Stimulated activated CD8-positive, alpha-beta memory T cell treated with anti-CD3 and anti-CD28 coated beads, Interleukin-4, amount 100 ng/mL, for 4 hours (primary cell): ENCODE data around the gene CORO2B.
"Not testable (repeated sequence)": the region's sequence is repeated elsewhere in the genome, so short reads cannot be mapped to it uniquely, and the experiment has no call there.

Experiments used
- DNase-seq, 2 donors: peaks; one replicate each; pipeline ENCODE4 v3.0.0-alpha.2; 2020; ENCODE audit warnings: low read depth in 2 of 2, low spot score in 1 of 2

Gene CORO2B

GRCh38 chr15:68668926-68669600, 90.3 kb downstream of the CORO2B start:
- no peak for DNase-seq

DNA sequence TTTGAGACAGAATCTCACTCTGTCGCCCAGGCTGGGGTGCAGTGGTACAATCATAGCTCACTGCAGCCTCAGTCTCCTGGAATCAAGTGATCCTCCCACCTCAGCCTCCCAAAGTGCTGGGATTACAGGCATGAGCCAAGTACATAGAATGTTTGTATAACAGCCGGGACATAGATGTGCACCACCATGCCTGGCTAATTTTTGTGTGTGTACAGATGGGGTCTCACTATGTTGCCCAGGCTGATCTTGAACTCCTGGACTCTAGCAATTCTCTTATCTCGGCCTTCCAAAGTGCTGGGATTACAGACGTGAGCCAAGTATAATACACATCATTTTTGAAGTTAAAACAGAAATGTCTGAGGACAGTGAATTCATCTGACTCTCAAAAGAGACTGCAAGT, 93.5 kb downstream of the CORO2B start:
- DNase-seq = no peak

- no peak for DNase-seq
Measured at GRCh38 chr15:68672781-68673205, 94.0 kb downstream of the CORO2B start.

DNA sequence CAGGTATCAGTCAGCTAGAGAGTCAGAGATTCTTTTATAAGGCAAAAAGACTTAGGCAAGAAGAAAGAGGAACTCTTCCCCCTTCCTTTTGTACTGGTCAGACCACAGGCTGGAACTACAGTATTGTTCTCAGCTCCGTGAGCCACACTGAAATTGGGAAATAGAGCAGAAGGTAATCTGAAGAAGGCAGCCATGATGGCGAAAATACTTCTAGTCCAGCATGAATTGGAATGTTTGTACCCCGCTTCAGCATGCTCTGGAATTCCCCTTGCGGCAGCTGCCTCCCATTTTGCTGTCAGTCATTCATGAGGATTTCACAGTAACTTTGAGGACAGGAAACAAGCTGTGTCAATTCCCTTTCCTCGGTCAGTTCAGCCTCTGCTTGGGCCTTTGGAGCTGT, 96.2 kb downstream of the CORO2B start:
- no peak for DNase-seq

GRCh38 chr15:68676011-68676605, 97.3 kb downstream of the CORO2B start:
- DNase-seq = no peak

DNA sequence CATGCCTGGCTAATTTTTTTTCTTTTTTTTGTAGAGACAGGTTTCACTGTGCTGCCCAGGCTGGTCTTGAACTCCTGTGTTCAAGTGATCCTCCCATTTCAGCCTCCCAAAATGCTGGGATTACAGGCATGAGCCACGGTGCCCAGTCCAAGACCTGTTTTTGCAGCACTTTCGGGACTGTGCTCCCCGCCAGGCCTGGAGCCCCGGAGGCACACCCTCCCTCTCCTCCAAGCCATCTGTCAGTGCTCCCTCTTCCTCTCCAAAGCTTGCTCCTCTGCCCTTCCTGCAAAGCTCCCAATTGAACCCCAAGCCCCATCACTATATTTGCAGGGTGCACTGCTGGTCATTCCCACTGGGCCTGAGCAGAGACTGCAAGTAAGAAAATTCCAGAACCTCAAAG, 98.1 kb downstream of the CORO2B start:
- DNase-seq = no peak

GRCh38 chr15:68677996-68678395, 99.2 kb downstream of the CORO2B start:
- no peak for DNase-seq

GRCh38 chr15:68678746-68679145, 100.0 kb downstream of the CORO2B start:
- no peak for DNase-seq

DNA sequence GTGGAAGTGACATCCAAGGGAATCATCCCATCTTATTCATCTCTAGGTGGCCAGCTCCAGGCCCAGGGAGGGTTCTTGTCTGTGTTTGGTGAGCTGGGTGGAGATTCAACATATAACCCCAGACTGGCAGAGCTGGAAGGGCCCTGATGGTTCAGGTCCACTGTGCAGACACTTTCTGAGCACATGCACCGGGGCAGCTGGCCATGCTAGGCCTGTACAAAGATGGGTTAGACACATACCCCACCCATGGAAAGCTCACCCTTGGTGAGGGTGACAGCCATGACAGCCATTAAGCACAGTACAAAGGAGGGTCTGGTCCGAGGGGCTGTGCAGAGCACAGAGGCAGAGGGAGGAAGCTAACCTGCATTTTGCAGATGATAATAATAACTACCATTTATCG, 100.4 kb downstream of the CORO2B start:
- no peak for DNase-seq

DNA sequence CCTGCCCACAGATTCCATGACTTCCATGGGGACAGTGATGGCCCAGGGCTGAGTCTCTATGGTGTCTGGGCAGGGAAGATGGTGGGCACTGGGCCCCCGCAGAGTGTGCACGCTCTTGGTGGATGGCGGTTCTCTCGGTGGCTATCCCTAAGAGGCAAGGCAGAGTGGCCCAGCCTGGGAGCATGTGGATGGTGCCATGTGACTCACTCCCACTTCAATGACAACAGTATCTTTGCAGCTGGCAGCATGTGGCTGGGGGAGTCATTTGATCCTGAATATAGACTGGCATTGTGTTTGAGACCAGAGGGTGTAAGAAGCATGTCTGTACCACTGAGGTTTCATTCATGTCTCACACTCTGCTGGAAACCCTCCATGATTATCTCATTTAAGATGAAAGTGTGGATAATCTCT, 101.2 kb downstream of the CORO2B start:
- no peak for DNase-seq

DNA sequence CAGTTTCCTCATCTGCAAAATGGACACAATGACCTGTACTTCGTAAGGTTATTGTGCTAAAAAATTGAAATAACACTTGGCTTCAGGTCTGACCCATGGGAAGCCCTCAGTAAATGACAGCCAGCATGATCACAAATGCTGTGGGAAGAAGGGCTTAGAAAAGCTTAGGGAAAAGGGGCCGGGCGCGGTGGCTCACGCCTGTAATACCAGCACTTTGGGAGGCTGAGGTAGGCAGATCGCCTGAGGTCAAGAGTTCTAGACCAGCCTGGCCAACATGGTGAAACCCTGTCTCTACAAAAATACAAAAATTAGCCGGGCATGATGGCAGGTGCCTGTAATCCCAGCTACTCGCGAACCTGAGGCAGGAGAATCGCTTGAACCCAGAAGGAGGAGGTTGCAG, 102.0 kb downstream of the CORO2B start:
- not testable (repeated sequence) for DNase-seq

DNA sequence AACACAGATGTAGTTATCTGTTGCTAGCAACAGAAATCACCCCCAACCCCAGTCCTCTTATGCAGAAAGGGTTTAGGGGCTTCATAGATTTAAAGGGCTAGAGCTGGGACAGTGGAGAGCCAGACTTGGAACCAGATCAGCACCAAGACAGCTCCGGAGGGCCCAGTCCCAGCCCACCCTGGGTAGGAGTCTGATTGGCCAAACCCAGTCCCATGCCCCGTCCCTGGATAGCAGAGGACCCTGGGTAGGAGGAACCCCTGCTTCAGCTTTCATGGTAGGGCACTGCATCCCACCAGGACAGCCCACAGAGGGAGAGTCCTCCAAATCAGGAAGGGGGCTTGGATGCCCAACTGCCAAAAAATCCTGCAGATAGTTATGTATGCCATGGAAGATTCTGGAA, 103.0 kb downstream of the CORO2B start:
- no peak for DNase-seq

DNA sequence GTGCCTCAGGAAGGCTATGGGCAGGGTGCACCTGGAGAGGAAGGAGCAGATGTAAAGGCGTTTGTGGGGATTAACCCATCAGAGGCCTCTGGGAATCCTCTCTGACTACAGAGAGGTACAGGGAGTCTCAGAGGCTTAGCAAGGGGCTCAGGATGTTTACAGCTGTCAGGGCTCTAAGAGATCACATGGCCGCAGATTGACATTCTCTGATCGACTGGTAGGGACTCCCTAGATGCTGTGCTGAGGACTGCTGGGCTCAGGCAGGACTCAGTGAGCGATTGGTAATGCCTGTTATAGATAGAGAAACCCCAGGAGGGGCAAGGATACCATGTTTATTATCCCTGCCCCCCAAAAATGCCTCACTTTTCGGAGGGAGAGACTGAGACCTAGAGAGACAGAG, 103.5 kb downstream of the CORO2B start:
- no peak for DNase-seq

- DNase-seq = no peak
Measured at GRCh38 chr15:68683026-68683425, 104.2 kb downstream of the CORO2B start.

- DNase-seq = no peak
Measured at GRCh38 chr15:68683551-68683950, 104.8 kb downstream of the CORO2B start.

- no peak for DNase-seq
Measured at GRCh38 chr15:68684476-68684875, 105.7 kb downstream of the CORO2B start.

- DNase-seq = no peak
Measured at GRCh38 chr15:68687136-68687735, 108.4 kb downstream of the CORO2B start.

DNA sequence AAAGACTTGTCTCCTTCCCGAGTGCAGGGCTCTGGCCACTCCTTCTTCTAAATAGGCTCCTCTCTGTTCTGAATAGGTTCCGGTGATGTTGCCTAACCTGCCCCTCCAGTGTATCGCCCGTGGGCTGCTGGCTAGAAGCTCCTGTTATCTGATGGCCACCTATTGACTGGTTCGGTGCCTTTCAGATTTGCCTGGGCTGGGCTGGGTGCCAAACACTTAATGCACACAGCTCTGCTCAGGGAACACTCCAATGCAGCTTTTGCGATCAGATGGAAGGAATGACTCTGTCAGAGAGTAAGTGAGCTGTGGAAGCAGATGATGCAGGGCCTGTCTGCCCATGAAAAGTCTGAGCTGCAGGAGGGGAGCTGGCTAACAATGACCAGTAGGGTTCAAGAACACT, 112.9 kb downstream of the CORO2B start:
- no peak for DNase-seq

GRCh38 chr15:68693071-68693470, 114.3 kb downstream of the CORO2B start:
- no peak for DNase-seq

DNA sequence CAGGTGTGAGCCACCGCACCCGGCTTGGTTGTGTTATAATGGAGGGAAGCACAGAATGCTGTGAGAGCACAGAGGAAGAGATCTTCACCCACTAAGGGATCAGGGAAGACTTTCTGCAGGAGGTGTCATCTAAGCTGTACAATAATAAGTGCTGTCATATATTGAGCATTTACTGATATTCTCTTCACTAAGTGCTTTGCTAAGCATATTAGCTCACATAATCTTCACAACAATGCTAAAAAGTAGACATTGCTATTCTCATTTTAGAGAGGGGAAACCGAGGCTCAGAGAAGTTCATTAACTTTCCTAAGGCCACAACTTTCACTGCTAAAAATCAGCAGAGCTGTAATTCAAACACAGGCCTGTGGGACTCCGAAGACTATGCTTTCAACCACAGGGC, 115.3 kb downstream of the CORO2B start:
- no peak for DNase-seq

GRCh38 chr15:68695061-68695595, 116.3 kb downstream of the CORO2B start:
- no peak for DNase-seq
